Measurements from ENCODE around the gene OGFOD2.

The OGFOD2 gene

DNA sequence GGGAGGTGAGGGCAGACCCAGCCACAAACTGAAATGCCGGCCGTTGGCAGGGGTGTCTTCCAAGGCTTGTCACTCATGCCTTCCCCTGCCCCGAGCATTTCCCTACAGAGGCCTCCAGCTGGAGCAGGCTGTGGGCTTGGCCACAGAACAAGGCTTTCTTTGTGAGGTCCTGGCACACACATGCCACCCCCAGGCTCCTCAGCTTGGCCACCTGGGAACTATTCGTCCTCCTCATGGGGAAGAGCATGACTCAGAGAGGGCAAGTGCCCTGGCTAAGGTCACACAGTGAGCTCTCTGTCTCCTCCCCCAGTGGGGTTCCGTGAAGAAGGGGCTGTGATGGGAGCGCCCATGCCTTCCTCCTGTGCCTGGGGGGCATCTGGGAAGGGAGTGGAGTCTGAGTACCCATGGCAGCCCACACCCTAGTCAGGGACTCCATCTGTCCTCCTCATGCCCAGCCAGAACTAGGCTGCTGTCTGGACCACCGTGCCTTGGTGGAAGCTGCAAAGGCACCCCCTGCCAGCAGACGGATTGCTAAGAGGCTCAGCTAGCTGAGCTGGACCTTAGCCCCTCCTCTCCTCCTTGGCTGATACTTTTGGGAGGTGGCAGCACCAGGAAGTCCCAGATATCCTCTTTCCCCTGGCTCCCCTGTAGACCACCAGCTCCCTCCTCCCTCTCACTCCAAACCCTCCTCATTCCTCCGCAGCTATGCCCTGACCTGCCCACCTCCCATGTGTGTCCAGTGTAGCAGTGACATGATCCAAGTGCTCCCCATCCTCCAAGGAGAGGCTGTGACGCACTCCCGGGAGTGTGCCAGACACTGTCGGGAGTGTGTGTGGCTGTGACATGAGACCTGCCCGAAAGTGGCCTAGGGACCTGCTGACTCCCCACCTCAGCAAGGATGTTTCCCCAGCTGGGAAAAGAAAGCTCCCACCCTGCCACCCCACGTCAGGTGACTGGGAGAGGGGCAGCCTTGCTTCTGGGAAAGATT is 30.1 kb upstream of the OGFOD2 start:
- Mint-ChIP-seq H3K27me3 (ENCODE audit: low read depth) (no peaks in the 10 kb centered on the region), H3K27ac (peak overlapping the region; percentile 11), H3K9me3 (no peaks in the 10 kb centered on the region), H3K36me3 (ENCODE audit: low read depth) (no peaks in the 10 kb centered on the region), H3K4me3 (no peak overlapping the region), H3K4me1 (ENCODE audit: low read depth) (peaks cover 29% of the 10 kb centered on the region)

DNA sequence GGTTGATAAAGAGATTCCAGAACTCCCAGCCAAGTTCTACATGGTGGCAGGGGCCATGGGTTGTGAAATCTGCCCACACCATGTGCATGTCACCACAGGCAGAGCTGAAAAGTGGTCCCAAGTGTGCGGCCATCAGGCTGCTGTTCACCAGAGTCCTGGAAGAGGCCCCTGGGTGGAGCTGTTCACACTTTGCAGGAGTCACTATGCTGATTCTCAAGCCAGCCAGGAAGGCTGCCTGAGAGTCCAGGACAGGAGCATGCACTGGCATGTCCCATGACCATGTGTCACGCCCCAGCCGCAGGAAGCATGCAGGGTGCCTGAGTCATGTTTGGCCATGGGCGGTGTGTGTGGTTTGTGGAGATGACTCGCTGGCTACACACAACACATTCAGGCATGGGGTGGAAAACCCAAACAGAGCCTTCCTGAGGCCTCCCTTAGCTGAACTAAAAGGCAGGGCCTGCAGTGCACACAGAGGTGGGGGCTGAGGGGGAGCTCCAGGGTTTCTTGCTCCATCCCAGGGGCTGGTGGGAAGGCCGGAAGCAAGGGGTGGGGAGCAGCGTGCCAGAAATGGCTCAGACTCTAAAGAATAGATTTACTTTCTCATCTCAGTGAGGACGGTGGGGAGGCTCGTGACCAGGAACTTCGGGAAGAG is 28.2 kb upstream of the OGFOD2 start:
- Mint-ChIP-seq H3K27me3 (ENCODE audit: low read depth) (no peaks in the 10 kb centered on the region), H3K9me3 (no peaks in the 10 kb centered on the region), H3K4me1 (ENCODE audit: low read depth) (peaks cover 29% of the 10 kb centered on the region), H3K36me3 (ENCODE audit: low read depth) (no peaks in the 10 kb centered on the region), H3K4me3 (peak overlapping the region; percentile 66), H3K27ac (peak overlapping the region; percentile 88)

DNA sequence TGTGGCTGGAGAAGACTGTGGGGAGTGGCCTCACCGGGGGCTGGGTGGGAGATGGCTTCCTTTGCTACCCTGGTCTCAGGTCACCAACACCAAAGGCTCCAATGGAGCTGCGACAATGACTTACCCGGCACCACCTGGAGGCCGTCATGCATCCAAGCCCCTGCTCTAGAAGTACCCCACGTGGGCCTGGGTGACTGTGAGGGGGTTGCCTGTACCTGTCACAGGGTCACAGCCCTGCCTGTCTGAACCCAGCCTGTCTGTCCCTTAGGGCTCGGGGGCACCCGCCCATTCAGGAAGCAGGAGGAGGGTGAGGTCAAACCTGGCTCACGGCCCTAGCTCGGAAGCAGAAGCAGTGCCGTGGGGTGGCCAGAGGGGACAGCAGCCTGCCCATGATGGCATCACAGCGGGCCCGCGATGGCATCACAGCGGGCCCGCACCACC is 27.7 kb upstream of the OGFOD2 start:
- Mint-ChIP-seq H3K4me3 (peak overlapping the region; percentile 66), H3K36me3 (ENCODE audit: low read depth) (no peaks in the 10 kb centered on the region), H3K4me1 (ENCODE audit: low read depth) (peaks cover 35% of the 10 kb centered on the region), H3K27ac (peak overlapping the region; percentile 88), H3K27me3 (ENCODE audit: low read depth) (no peaks in the 10 kb centered on the region), H3K9me3 (no peaks in the 10 kb centered on the region)

DNA sequence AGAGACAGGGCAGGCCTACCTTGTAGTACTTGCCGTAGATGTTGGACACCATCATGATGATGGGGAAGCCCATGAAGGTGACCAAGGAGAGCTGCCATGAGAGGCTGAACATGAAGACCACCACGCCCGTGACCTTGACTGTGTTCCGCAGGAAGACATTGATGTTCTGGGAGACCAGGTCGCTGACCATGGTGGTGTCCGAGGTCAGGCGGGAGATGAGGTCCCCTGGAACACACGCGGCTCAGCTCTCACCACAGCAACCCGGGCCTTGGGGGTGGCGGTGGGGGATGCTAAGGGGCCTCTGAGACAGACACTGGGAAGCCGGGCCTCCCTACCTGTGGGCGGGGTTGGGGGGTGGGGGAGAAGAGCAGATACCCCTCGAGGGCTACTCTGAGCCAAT is 26.4 kb upstream of the OGFOD2 start:
- Mint-ChIP-seq H3K27ac (no peak overlapping the region), H3K36me3 (ENCODE audit: low read depth) (no peaks in the 10 kb centered on the region), H3K4me1 (ENCODE audit: low read depth) (peaks cover 30% of the 10 kb centered on the region), H3K4me3 (no peak overlapping the region), H3K9me3 (no peaks in the 10 kb centered on the region), H3K27me3 (ENCODE audit: low read depth) (no peaks in the 10 kb centered on the region)

DNA sequence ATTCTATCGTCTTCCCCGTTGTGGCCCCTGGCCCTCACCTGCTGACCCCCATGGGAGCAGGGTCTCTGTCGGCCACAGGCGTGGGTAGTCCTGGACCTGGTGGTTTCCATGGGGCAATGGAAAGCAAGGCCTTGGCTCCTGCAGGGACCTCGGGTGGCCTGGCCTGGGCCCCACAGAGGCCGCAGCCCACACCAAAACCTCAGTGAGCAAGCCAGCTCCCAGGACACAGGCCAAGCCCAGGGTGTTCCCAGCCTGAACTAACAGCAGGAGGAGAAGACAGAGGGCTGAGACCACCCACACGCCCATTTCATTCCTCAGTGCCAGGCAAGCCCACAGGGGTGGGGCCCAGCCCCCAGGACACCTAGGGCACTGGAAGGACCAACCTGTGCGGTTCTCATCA is 25.6 kb upstream of the OGFOD2 start:
- H3K27ac Mint-ChIP-seq = no peak overlapping the region
- no peaks in the 10 kb centered on the region for H3K36me3 Mint-ChIP-seq (ENCODE audit: low read depth)
- H3K9me3 Mint-ChIP-seq = no peaks in the 10 kb centered on the region
- no peaks in the 10 kb centered on the region for H3K27me3 Mint-ChIP-seq (ENCODE audit: low read depth)
- peaks cover 30% of the 10 kb centered on the region for H3K4me1 Mint-ChIP-seq (ENCODE audit: low read depth)
- no peak overlapping the region for H3K4me3 Mint-ChIP-seq

DNA sequence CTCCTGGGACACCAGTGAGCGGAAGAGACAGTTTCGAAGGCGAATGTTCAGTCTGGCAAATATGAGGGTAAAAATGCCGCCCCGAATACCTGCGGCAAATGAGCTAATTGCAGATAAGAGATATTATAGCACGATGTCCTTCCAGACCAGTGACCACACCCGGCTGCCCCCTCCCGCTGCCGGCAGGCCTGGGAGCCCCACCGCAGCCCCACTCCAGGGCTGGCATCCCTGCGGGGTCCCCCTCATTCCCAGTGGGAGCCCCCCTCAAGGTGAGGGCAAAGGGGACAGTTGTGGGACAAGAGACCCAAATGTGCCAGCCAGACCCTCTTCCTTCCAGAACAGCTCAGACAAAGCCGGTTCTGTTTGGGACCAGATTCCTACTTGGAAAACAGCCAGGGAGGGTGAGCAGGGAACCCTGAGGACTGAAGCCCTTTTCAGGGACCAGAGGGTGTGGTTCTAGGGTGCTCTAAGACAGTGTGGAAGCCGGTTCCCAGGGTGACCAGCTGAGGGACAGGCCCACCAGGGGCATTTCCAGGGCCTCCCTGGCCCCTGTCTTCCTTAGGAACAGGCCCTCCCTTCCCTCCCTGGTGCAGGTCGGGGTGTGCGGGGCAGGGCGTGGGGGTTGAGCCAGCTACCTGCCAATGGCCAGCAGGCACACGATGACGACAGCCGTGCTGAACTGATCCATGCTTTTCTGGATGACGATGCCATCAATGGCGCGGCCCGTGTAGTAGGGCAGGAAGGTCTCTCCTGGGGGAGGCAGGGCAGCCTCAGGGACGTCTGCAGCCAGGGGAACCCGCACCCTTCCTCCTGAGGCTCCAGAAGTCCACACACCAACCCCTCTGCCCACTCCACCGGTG is 25.0 kb upstream of the OGFOD2 start:
- Mint-ChIP-seq H3K27me3 (ENCODE audit: low read depth) (no peaks in the 10 kb centered on the region), H3K4me1 (ENCODE audit: low read depth) (peaks cover 30% of the 10 kb centered on the region), H3K4me3 (no peak overlapping the region), H3K36me3 (ENCODE audit: low read depth) (no peaks in the 10 kb centered on the region), H3K9me3 (no peaks in the 10 kb centered on the region), H3K27ac (no peak overlapping the region)

DNA sequence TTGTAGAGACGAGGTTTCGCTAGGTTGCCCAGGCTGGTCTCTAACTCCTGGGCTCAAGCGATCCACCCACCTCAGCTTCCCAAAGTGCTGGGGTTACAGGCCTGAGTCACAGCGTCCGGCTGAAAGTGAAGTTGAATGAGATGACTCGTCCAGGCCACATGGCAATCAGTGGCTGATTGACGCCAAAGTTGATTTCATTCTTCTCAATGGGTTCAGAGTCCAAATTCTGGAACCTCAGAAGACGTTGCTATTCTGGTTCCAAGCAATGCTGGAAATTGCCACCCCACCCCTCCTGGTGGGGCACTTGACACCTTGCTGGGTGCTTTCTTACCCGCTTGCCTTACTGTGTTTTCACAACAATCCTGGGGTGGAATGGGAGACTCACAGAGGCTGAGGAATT is 23.6 kb upstream of the OGFOD2 start:
- Mint-ChIP-seq H3K27me3 (ENCODE audit: low read depth) (no peaks in the 10 kb centered on the region), H3K4me1 (ENCODE audit: low read depth) (peaks cover 20% of the 10 kb centered on the region), H3K27ac (no peak overlapping the region), H3K36me3 (ENCODE audit: low read depth) (no peaks in the 10 kb centered on the region), H3K4me3 (no peak overlapping the region), H3K9me3 (no peaks in the 10 kb centered on the region)

DNA sequence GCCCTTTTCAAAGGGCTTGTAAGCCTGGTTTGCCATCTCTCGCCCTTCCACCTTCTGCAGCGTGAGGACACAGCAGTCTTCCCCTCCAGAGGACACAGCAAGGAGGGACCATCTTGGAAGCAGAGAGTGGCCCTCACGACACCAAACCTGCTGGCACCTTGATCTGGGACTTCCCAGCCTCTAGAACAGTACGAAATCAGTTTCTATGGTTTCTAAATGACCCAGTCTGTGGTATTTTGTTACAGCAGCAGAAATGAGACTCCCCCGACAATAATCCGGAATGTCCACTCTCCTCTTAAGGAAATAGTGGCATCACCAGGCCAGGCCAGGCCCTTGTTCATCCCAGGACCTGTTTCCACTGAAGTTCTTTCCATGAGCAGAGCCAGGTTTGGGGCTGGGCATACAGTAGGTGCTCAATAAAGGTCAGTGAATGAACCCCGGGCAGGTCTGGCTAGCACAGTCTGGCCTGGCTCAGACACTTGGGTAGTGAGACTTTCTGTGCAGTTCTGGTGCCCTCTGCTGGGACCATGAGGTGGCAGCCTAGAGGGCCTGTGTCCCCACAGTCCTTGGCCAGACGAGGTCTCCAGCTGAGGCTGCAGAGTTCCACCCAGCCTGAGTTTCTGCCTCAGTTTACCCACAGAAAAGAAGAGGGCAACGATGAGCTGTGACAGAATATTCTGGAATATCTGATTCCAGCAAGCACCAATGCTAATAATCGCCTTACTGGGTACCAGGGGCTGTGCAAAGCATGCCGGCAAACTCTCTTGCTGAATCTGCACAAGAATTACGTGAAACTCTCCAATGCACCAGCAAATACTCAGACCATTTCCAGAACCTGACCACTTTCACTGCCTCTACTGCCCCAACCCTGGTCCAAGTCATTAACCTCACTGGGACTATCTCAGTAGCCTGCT is 22.8 kb upstream of the OGFOD2 start:
- Mint-ChIP-seq H3K36me3 (ENCODE audit: low read depth) (no peaks in the 10 kb centered on the region), H3K4me3 (no peak overlapping the region), H3K4me1 (ENCODE audit: low read depth) (peaks cover 12% of the 10 kb centered on the region), H3K27me3 (ENCODE audit: low read depth) (no peaks in the 10 kb centered on the region), H3K27ac (peak overlapping the region; percentile 26), H3K9me3 (no peaks in the 10 kb centered on the region)

DNA sequence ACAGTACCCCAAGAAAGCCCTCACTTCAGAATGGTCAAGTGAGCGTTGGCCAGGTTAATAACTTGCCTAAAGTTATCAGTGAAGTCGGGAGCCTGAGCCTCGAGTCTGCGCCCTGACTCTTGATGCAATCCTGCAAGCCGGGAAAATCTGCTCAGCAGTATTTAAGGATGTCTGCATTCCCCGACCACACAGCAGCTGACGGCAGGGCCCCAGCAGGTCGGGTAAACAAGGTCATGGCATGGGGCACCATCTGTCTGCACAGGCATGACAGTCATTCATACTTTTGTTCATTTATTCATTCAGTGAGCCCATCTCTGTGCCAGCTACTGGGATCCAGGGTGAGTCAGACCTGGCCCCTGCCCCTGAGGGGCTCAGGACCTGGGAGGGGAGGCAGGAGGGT is 19.9 kb upstream of the OGFOD2 start:
- H3K4me3 Mint-ChIP-seq = no peak overlapping the region
- H3K4me1 Mint-ChIP-seq (ENCODE audit: low read depth) = peaks cover 6% of the 10 kb centered on the region
- no peaks in the 10 kb centered on the region for H3K27me3 Mint-ChIP-seq (ENCODE audit: low read depth)
- H3K27ac Mint-ChIP-seq = no peak overlapping the region
- no peaks in the 10 kb centered on the region for H3K9me3 Mint-ChIP-seq
- no peaks in the 10 kb centered on the region for H3K36me3 Mint-ChIP-seq (ENCODE audit: low read depth)

DNA sequence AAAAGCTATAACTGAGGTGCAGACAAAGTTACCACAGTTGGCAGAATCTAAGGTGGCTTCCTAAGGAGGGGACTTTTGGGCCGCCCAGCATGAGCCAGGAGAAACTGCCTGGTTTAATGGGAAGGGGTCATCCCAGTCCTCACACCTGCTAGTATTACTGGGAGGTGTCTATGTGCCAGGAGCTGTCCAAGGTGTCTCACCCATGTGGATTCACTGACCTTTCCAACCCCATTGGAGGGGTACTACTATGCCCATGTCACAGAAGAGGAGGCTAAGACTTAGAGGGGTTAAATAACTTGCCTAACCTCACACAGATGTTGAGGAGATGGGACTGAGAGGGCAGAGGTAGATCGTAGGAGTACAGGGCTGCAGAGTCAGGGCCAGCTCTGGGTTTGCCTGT is 19.0 kb upstream of the OGFOD2 start:
- no peaks in the 10 kb centered on the region for H3K36me3 Mint-ChIP-seq (ENCODE audit: low read depth)
- H3K27me3 Mint-ChIP-seq (ENCODE audit: low read depth) = no peaks in the 10 kb centered on the region
- no peak overlapping the region for H3K27ac Mint-ChIP-seq
- peaks cover 6% of the 10 kb centered on the region for H3K4me1 Mint-ChIP-seq (ENCODE audit: low read depth)
- H3K9me3 Mint-ChIP-seq = no peaks in the 10 kb centered on the region
- H3K4me3 Mint-ChIP-seq = no peak overlapping the region

DNA sequence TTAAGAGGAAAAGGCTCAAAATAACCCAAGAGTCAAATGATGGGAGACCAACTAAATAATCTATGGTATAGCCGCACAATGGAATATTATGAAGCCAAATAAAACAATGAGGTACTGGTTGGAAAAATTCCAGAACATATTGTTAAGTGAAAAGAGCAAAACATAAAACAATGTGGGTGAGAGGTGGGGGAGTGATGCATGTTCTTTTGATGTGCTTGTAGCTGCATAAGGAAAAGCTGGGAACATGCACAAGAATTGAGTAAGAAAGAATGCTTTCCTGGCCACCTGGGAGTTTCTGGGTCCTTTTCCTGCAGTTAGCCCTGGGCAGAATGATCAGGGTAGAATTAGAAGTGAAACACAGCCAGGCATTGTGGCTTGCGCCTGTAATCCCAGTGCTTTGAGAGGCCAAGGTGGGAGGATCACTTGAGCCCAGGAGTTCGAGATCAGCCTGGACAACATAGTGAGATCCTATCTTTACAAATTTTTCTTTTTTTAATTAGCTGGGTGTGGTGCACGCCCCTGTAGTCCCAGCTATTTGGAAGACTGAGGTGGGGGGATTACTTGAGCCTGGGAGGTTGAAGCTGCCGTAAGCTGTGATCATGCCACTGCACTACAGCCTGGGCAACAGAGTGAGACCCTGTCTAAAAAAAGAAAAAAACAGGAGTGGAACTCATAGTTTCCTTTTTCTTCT is 16.7 kb upstream of the OGFOD2 start:
- Mint-ChIP-seq H3K27ac (no peak overlapping the region), H3K36me3 (ENCODE audit: low read depth) (no peaks in the 10 kb centered on the region), H3K4me1 (ENCODE audit: low read depth) (peaks cover 2% of the 10 kb centered on the region), H3K9me3 (no peaks in the 10 kb centered on the region), H3K4me3 (no peak overlapping the region), H3K27me3 (ENCODE audit: low read depth) (no peaks in the 10 kb centered on the region)

DNA sequence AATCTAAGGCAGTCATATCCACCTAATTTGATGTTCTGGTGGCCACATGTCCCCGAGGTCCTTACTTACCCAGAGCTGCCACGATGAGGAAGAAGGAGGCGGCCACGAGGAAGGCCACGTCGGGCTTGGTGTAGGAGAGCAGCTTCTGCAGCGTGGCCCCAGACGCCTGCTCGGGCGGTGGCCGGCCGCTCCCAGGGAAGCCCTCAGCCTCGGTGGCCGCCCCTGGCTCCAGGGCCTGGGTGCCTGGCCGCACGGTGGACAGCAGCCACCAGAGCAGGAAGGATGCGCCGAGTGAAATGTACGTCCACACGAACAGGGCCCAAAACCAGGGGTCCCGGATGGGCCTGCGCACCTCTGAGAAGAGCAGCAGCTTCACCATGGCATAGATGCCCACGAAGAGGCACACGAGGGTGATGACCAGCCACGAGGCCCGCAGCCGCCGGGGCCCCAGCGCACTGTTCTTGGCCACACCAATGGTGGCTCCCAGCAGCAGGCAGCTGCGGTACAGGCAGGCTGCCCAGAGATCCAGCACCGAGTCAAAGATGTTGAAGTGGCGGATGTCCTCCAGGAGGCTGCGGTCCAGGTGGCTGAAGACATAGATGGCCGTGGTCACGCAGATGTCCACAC is 15.4 kb upstream of the OGFOD2 start:
- Mint-ChIP-seq H3K27ac (no peak overlapping the region), H3K4me3 (no peak overlapping the region), H3K9me3 (no peaks in the 10 kb centered on the region), H3K36me3 (ENCODE audit: low read depth) (no peaks in the 10 kb centered on the region), H3K4me1 (ENCODE audit: low read depth) (peaks cover 2% of the 10 kb centered on the region), H3K27me3 (ENCODE audit: low read depth) (no peaks in the 10 kb centered on the region)

DNA sequence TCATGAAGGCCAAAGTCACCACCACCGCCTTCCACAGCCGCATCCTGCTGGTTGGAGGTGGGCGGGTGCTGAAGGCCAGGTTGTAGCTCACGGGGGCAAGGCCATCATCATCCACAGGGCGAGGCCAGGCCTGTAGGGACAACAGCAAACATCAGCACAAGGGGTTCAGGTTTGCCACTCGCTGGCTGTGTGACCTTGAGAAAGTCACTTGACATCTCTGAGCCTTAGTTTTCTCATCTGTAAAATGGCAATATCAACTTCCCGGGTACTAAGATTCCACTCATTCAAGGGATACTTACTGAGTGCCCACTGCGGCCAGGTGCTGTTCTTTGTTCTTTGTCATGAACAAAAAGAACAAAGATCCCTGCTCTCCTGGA is 14.9 kb upstream of the OGFOD2 start:
- Mint-ChIP-seq H3K36me3 (ENCODE audit: low read depth) (no peaks in the 10 kb centered on the region), H3K4me3 (no peak overlapping the region), H3K27me3 (ENCODE audit: low read depth) (no peaks in the 10 kb centered on the region), H3K4me1 (ENCODE audit: low read depth) (peaks cover 5% of the 10 kb centered on the region), H3K27ac (no peak overlapping the region), H3K9me3 (no peaks in the 10 kb centered on the region)

Data from T-helper 1 cell treated with Interleukin-12 subunit alpha and Interleukin-12 subunit beta and Interleukin-4 antibody, amounts not matched to agents 30 μg/mL and 1 μg/mL, for 36 hours (primary cell).